ENCODE data around the gene MYO10.

The MYO10 gene

GRCh38 chr5:16931334-16932110, 4.6 kb downstream of the MYO10 start:
- Histone ChIP-seq H3K36me3 (ENCODE audit: insufficient read depth) (no peaks in the 10 kb centered on the region), H4K20me1 (ENCODE audit: insufficient read depth) (no peaks in the 10 kb centered on the region), H3K4me1 (ENCODE audit: low read depth, poor library complexity, severe bottlenecking) (peaks cover 9% of the 10 kb centered on the region), H3K27me3 (ENCODE audit: insufficient read depth, low read depth) (peaks cover 6% of the 10 kb centered on the region), H3K4me2 (no peak overlapping the region), H3K27ac (no peak overlapping the region), H3K4me3 (IDR thresholded peaks at IDR 0.05; ENCODE audit: insufficient read depth, low read depth, low read length) (no peak overlapping the region), H3K79me2 (ENCODE audit: insufficient read depth, low read depth) (no peaks in the 10 kb centered on the region), H3K9ac (no peak overlapping the region), H2AFZ (ENCODE audit: low read depth) (no peak overlapping the region)
- TF ChIP-seq, protein P1, sequence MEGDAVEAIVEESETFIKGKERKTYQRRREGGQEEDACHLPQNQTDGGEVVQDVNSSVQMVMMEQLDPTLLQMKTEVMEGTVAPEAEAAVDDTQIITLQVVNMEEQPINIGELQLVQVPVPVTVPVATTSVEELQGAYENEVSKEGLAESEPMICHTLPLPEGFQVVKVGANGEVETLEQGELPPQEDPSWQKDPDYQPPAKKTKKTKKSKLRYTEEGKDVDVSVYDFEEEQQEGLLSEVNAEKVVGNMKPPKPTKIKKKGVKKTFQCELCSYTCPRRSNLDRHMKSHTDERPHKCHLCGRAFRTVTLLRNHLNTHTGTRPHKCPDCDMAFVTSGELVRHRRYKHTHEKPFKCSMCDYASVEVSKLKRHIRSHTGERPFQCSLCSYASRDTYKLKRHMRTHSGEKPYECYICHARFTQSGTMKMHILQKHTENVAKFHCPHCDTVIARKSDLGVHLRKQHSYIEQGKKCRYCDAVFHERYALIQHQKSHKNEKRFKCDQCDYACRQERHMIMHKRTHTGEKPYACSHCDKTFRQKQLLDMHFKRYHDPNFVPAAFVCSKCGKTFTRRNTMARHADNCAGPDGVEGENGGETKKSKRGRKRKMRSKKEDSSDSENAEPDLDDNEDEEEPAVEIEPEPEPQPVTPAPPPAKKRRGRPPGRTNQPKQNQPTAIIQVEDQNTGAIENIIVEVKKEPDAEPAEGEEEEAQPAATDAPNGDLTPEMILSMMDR (conservative IDR thresholded peaks at IDR 0.05; ENCODE audit: low read depth, low read length): no peak

- no peak overlapping the region for H3K4me2 ChIP-seq
- peaks cover 6% of the 10 kb centered on the region for H3K27me3 ChIP-seq (ENCODE audit: insufficient read depth, low read depth)
- H3K27ac ChIP-seq: no peak overlapping the region
- no peaks in the 10 kb centered on the region for H4K20me1 ChIP-seq (ENCODE audit: insufficient read depth)
- H3K9ac ChIP-seq: no peak overlapping the region
- no peaks in the 10 kb centered on the region for H3K79me2 ChIP-seq (ENCODE audit: insufficient read depth, low read depth)
- H3K4me1 ChIP-seq (ENCODE audit: low read depth, poor library complexity, severe bottlenecking): peaks cover 9% of the 10 kb centered on the region
- H2AFZ ChIP-seq (ENCODE audit: low read depth): no peak overlapping the region
- H3K36me3 ChIP-seq (ENCODE audit: insufficient read depth): no peaks in the 10 kb centered on the region
- TF ChIP-seq, protein P1 (conservative IDR thresholded peaks at IDR 0.05; ENCODE audit: low read depth, low read length): no peak
- no peak overlapping the region for H3K4me3 ChIP-seq (IDR thresholded peaks at IDR 0.05; ENCODE audit: insufficient read depth, low read depth, low read length)
Measured at GRCh38 chr5:16930496-16930895, 5.6 kb downstream of the MYO10 start.

- TF ChIP-seq, protein P1 (conservative IDR thresholded peaks at IDR 0.05; ENCODE audit: low read depth, low read length): no peak
- Histone ChIP-seq H3K4me2 (no peak overlapping the region), H3K27me3 (ENCODE audit: insufficient read depth, low read depth) (peaks cover under 1% of the 10 kb centered on the region), H3K4me3 (IDR thresholded peaks at IDR 0.05; ENCODE audit: insufficient read depth, low read depth, low read length) (no peak overlapping the region), H3K36me3 (ENCODE audit: insufficient read depth) (no peaks in the 10 kb centered on the region), H3K27ac (no peak overlapping the region), H3K79me2 (ENCODE audit: insufficient read depth, low read depth) (no peaks in the 10 kb centered on the region), H4K20me1 (ENCODE audit: insufficient read depth) (no peaks in the 10 kb centered on the region), H3K4me1 (ENCODE audit: low read depth, poor library complexity, severe bottlenecking) (peaks cover 6% of the 10 kb centered on the region), H2AFZ (ENCODE audit: low read depth) (no peak overlapping the region), H3K9ac (no peak overlapping the region)
Measured at GRCh38 chr5:16929831-16930230, 6.3 kb downstream of the MYO10 start.

GRCh38 chr5:16929347-16929746, 6.7 kb downstream of the MYO10 start:
- no peak overlapping the region for H3K4me3 ChIP-seq (IDR thresholded peaks at IDR 0.05; ENCODE audit: insufficient read depth, low read depth, low read length)
- no peaks in the 10 kb centered on the region; the same call in 1 of the 2 replicates for H3K27me3 ChIP-seq (ENCODE audit: insufficient read depth, low read depth)
- TF ChIP-seq, protein P1 (conservative IDR thresholded peaks at IDR 0.05; ENCODE audit: low read depth, low read length): no peak
- H3K36me3 ChIP-seq (ENCODE audit: insufficient read depth): no peaks in the 10 kb centered on the region
- H4K20me1 ChIP-seq (ENCODE audit: insufficient read depth): no peaks in the 10 kb centered on the region
- no peak overlapping the region for H2AFZ ChIP-seq (ENCODE audit: low read depth)
- no peaks in the 10 kb centered on the region for H3K79me2 ChIP-seq (ENCODE audit: insufficient read depth, low read depth)
- no peak overlapping the region for H3K27ac ChIP-seq
- no peak overlapping the region for H3K4me2 ChIP-seq
- H3K4me1 ChIP-seq (ENCODE audit: low read depth, poor library complexity, severe bottlenecking): peaks cover under 1% of the 10 kb centered on the region
- no peak overlapping the region for H3K9ac ChIP-seq
